ENCODE data around the gene MPDU1.

DNA sequence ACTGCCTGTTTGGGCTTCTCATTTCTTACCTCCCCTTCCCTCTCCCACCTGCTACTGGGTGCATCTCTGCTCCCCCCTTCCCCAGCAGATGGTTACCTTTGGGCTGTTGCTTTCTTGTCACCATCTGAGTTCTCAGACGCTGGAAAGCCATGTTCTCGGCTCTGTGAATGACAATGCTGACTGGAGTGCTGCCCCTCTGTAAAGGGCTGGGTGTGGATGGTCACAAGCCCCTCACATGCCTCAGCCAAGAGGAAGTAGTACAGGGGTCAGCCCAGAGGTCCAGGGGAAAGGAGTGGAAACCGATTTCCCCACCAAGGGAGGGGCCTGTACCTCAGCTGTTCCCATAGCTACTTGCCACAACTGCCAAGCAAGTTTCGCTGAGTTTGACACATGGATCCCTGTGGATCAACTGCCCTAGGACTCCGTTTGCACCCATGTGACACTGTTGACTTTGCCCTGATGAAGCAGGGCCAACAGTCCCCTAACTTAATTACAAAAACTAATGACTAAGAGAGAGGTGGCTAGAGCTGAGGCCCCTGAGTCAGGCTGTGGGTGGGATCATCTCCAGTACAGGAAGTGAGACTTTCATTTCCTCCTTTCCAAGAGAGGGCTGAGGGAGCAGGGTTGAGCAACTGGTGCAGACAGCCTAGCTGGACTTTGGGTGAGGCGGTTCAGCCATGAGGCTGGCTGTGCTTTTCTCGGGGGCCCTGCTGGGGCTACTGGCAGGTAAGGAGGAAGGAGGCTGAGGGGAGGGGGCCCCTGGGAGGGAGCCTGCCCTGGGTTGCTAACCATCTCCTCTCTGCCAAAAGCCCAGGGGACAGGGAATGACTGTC lies 4.4 kb upstream of the MPDU1 start, which contains the start of gene CD68:
- peak in 3 of 4 donors; percentile 42 to 88 (median 49) for TF ChIP-seq POLR2A (IDR thresholded peaks at IDR 0.05)
- TF ChIP-seq POLR2AphosphoS5 (IDR thresholded peaks at IDR 0.05): peak; percentile 78 to 85
